Osteocyte (in vitro differentiated cells): ENCODE measurements around the gene DNAJB12. TPM values are rescaled to one million over a fixed set of nuclear protein-coding genes. Genes with fewer than 3 reads are reported as not detected.

ENCODE experiments used
- DNase-seq: peaks from one replicate; pipeline ENCODE4 v3.0.0; 2021; ENCODE audit warnings: mixed read lengths; ENCODE audit not compliant: unreplicated experiment; ENCODE audit errors: extremely low spot score
- H3K27ac Mint-ChIP-seq: one replicate; pipeline ENCODE4 v1.8.0; 2021; ENCODE audit warnings: mild to moderate bottlenecking, mixed read lengths; ENCODE audit not compliant: unreplicated experiment
- H3K27me3 Mint-ChIP-seq: one replicate; pipeline ENCODE4 v1.8.0; 2021; ENCODE audit warnings: mixed read lengths; ENCODE audit not compliant: unreplicated experiment
- H3K36me3 Mint-ChIP-seq: one replicate; pipeline ENCODE4 v1.8.0; 2021; ENCODE audit warnings: mixed read lengths; ENCODE audit not compliant: unreplicated experiment
- H3K4me1 Mint-ChIP-seq: one replicate; pipeline ENCODE4 v1.8.0; 2021; ENCODE audit warnings: mixed read lengths; ENCODE audit not compliant: unreplicated experiment
- H3K4me3 Mint-ChIP-seq: one replicate; pipeline ENCODE4 v1.8.0; 2021; ENCODE audit warnings: mild to moderate bottlenecking, moderate library complexity, mixed read lengths; ENCODE audit not compliant: unreplicated experiment
- H3K9me3 Mint-ChIP-seq: one replicate; pipeline ENCODE4 v1.8.0; 2021; ENCODE audit warnings: mixed read lengths; ENCODE audit not compliant: unreplicated experiment
- total RNA-seq: library from RNA; stranded (reverse); gene quantifications from 2 replicates; pipeline ENCODE4 v1.2.1, GENCODE V29; 2021
- TF ChIP-seq, protein P1 (sequence below): fragments of 200-600 bp; sonication (generic); IDR thresholded peaks from 2 replicates; pipeline ENCODE4 v1.5.0; 2021; ENCODE audit warnings: antibody characterized with exemption, mild to moderate bottlenecking, moderate library complexity

DNAJB12 gene
- total RNA-seq, 1 donor from 2014 or later = 43.0 TPM

DNA sequence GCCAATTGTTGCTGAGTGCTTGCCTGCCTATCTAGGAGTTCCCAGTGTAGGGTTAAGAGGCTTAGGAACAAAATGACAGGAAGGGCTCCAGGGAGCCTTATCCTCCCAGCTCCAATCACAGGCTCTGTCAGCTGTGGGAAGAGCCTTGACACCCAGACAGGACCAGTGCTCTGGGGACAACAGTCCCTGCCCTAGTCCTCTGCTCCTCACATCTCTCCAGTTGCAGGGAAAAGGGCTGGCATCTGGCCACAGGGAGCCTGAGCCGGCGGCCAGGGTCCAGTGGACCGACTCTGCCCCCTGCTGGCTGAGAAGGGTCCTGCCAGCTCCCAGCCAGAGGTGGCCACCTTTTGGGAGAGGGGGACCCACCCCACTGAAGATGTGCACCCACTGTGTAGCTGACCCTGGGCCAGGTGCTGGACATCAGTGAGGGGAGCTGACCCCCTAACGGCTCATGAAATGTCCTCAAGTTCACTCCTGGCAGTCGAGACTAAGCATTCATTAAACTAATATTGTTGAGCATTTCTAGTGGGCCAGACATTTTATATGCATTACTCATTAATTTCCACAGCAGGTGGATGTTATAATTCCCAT is 17.6 kb downstream of the DNAJB12 start:
- H3K36me3 Mint-ChIP-seq = peaks cover 23% of the 10 kb centered on the region
- H3K4me1 Mint-ChIP-seq = peaks cover 50% of the 10 kb centered on the region
- H3K4me3 Mint-ChIP-seq = no peak overlapping the region
- peak overlapping the region; percentile 95 for H3K27ac Mint-ChIP-seq
- no peaks in the 10 kb centered on the region for H3K27me3 Mint-ChIP-seq
- TF ChIP-seq, protein P1, sequence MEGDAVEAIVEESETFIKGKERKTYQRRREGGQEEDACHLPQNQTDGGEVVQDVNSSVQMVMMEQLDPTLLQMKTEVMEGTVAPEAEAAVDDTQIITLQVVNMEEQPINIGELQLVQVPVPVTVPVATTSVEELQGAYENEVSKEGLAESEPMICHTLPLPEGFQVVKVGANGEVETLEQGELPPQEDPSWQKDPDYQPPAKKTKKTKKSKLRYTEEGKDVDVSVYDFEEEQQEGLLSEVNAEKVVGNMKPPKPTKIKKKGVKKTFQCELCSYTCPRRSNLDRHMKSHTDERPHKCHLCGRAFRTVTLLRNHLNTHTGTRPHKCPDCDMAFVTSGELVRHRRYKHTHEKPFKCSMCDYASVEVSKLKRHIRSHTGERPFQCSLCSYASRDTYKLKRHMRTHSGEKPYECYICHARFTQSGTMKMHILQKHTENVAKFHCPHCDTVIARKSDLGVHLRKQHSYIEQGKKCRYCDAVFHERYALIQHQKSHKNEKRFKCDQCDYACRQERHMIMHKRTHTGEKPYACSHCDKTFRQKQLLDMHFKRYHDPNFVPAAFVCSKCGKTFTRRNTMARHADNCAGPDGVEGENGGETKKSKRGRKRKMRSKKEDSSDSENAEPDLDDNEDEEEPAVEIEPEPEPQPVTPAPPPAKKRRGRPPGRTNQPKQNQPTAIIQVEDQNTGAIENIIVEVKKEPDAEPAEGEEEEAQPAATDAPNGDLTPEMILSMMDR = peak; percentile 97
- DNase-seq = peak; percentile 93
- no peaks in the 10 kb centered on the region for H3K9me3 Mint-ChIP-seq

DNA sequence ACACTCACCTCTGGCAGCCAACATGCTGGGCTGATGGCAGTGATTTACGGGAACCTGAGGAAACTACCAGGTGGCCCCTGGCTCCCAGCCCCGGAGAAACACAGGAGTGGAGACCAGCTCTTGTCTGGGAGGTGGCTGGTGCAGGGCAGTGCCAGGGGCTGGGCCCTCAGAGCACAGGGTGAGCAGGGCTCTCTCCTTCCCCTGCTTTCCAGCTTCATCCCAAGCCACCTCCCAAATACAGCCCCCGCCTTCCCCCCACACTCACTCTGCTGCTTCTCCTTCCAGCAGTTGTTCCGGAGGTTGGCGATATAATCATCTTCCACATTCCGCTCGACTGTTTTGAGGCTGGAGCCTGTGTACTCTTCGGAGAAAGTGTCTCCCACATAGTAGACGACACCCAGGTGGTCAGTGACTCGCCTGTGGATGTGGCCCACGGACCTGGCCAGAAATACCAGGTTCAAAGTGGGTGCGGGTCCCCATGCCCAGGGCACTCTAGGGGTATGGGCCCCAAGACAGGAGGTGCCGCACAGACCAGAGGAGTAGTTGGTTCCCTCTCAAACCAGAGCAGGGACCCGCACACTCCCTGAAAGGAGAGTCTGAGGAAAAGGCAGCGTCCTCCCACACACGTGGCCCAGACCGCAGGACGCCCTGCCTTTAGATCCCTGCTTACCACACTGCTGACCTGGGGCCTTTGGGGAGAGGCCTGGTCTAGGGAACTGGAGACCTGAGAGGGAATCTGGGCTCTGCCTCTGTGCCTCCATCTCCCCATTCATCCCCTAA is 18.3 kb downstream of the DNAJB12 start:
- no peak for DNase-seq
- Mint-ChIP-seq H3K27me3 (no peaks in the 10 kb centered on the region), H3K9me3 (no peaks in the 10 kb centered on the region), H3K4me3 (no peak overlapping the region), H3K4me1 (peaks cover 56% of the 10 kb centered on the region), H3K27ac (peak overlapping the region; percentile 95), H3K36me3 (peaks cover 20% of the 10 kb centered on the region)
- TF ChIP-seq, protein P1 = no peak

DNA sequence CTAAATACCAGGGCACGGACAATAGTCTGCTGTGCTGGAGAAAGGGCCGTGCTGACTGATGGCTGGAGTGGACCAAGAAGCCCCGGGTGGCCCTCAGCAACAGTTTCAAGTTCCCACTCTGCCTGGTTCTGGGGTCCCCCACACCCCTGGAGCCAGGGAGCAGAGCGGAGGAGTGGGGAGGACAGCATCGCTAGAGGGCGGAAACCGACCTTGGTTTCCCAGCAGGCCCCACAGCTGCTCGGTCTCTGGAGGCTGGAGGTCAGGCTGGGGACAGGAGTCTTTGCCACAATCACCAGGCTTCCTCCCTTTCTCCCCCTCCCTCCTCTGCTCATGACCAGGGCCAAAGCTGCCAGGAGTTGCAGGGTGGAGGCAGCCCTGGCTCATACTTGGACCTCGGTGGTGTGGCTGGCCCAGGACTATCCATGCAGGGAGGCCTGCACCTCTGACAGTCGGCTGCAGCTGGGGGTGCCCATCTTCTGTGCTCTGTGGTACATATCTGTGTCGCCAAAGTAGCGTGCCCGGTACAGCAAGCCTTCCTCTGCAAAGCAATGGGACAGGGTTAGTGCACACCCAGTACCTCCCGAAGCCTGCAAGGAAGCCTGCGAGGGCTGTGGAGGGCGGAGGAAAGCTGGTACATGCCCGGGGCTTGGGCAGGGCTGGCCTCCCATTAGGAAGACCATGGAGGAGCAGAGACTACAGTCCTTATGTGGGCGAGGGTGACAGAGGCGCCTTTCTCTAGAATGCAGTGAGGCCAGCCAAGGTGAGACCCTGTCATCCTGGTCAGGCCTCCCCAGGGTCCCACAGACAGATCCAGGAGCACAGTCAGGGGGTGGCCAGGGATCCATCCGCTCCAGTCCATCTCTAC is 19.1 kb downstream of the DNAJB12 start:
- H3K4me3 Mint-ChIP-seq = no peak overlapping the region

DNA sequence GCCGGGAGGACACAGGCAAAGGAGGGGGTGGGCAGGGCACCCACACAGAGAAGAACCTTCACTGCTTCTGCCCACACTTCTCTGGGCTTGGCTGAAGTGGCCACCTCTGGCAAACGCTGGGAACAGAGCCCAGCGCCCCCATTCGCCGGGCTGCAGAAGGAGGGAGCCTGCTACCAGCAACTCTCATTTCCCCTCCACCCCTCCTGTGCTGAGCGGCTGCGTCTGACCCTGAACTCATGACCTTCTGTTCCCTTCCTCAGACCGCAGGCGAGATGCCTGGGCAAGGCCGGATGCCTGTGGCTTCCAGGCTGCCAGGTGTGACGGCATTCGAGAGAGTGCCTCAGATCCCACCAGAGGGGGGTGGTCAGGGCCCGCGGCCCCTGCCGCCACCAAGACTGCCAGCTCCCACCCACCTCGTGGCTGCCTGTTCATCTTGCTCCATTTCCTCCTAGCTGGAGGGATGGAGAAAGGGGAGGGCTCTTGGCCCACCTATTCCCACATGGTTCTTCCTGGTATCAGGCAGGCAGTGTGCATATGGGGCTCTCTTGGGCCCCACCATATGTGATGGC is 19.8 kb downstream of the DNAJB12 start:
- TF ChIP-seq, protein P1 = peak; percentile 47
- Mint-ChIP-seq H3K27ac (peak overlapping the region; percentile 95), H3K4me3 (peak overlapping the region; percentile 41), H3K4me1 (peaks cover 68% of the 10 kb centered on the region), H3K9me3 (no peaks in the 10 kb centered on the region), H3K36me3 (peaks cover 11% of the 10 kb centered on the region), H3K27me3 (no peaks in the 10 kb centered on the region)
- peak; percentile 96 for DNase-seq

More for the DNA sequence above, 19.1 kb downstream of the DNAJB12 start:
- peaks cover 14% of the 10 kb centered on the region for H3K36me3 Mint-ChIP-seq
- H3K27ac Mint-ChIP-seq = peak overlapping the region; percentile 95
- no peaks in the 10 kb centered on the region for H3K27me3 Mint-ChIP-seq
- TF ChIP-seq, protein P1 = no peak
- no peak for DNase-seq
- peaks cover 62% of the 10 kb centered on the region for H3K4me1 Mint-ChIP-seq
- H3K9me3 Mint-ChIP-seq = no peaks in the 10 kb centered on the region
